ENCODE measurements around the gene SHISA8. TPM values are rescaled to one million over a fixed set of nuclear protein-coding genes. Genes with fewer than 3 reads are reported as not detected.

Gene SHISA8
- total and polyA plus RNA-seq, 2 experiments from 2014 or later: 0.33 TPM; not detected in 1

- Histone ChIP-seq H3K9me2 (replicated peaks; ENCODE audit: insufficient read depth) (no peaks in the 10 kb centered on the region), H3K4me1 (ENCODE audit: insufficient read depth) (no peaks in the 10 kb centered on the region), H4K20me1 (ENCODE audit: insufficient read depth, poor library complexity, severe bottlenecking) (peaks cover 3% of the 10 kb centered on the region), H3K4me2 (no peak overlapping the region), H2AFZ (no peak overlapping the region), H3K4me3 (no peak overlapping the region), H3K36me3 (replicated peaks; ENCODE audit: insufficient read depth, low read depth) (no peaks in the 10 kb centered on the region), H3K9me3 (ENCODE audit: low read depth) (no peaks in the 10 kb centered on the region), H3K79me2 (no peaks in the 10 kb centered on the region), H3K27ac (no peak overlapping the region), H3K27me3 (no peaks in the 10 kb centered on the region)
- 97% methylated on average over 4 of the region's 7 CpGs for whole genome bisulfite sequencing (ENCODE audit: low lambda C conversion rate, missing lambda C conversion rate)
- TF ChIP-seq EZH2 (IDR thresholded peaks at IDR 0.05; ENCODE audit: borderline replicate concordance) (no peak), EZH2phosphoT487 (IDR thresholded peaks at IDR 0.05; ENCODE audit: low read depth, severe bottlenecking, unreplicated experiment) (no peak), CTCF (IDR thresholded peaks at IDR 0.05; ENCODE audit: poor library complexity) (no peak)
- DNase-seq (ENCODE audit: low spot score): no peak
Measured at GRCh38 chr22:41902016-41902415, 12.9 kb downstream of the SHISA8 start.

- H2AFZ ChIP-seq: no peak overlapping the region
- 95% methylated on average over 8 of the region's 8 CpGs for WGBS (ENCODE audit: low lambda C conversion rate, missing lambda C conversion rate)
- no peaks in the 10 kb centered on the region for H3K9me3 ChIP-seq (ENCODE audit: low read depth)
- H3K36me3 ChIP-seq (replicated peaks; ENCODE audit: insufficient read depth, low read depth): no peaks in the 10 kb centered on the region
- no peaks in the 10 kb centered on the region for H3K4me1 ChIP-seq (ENCODE audit: insufficient read depth)
- no peak overlapping the region for H3K4me3 ChIP-seq
- no peaks in the 10 kb centered on the region for H3K9me2 ChIP-seq (replicated peaks; ENCODE audit: insufficient read depth)
- DNase-seq (ENCODE audit: low spot score): no peak
- H4K20me1 ChIP-seq (ENCODE audit: insufficient read depth, poor library complexity, severe bottlenecking): no peaks in the 10 kb centered on the region
- no peak overlapping the region for H3K4me2 ChIP-seq
- no peaks in the 10 kb centered on the region for H3K27me3 ChIP-seq
- H3K79me2 ChIP-seq: no peaks in the 10 kb centered on the region
- H3K27ac ChIP-seq: no peak overlapping the region
- no peak for TF ChIP-seq CTCF (IDR thresholded peaks at IDR 0.05; ENCODE audit: poor library complexity)
- no peak for TF ChIP-seq EZH2 (IDR thresholded peaks at IDR 0.05; ENCODE audit: borderline replicate concordance)
- no peak for TF ChIP-seq EZH2phosphoT487 (IDR thresholded peaks at IDR 0.05; ENCODE audit: low read depth, severe bottlenecking, unreplicated experiment)
Measured at GRCh38 chr22:41900652-41901312, 14.1 kb downstream of the SHISA8 start.

GRCh38 chr22:41899992-41900651 lies 14.8 kb downstream of the SHISA8 start:
- no peaks in the 10 kb centered on the region for H3K36me3 ChIP-seq (replicated peaks; ENCODE audit: insufficient read depth, low read depth)
- no peak for TF ChIP-seq EZH2 (IDR thresholded peaks at IDR 0.05; ENCODE audit: borderline replicate concordance)
- TF ChIP-seq EZH2phosphoT487 (IDR thresholded peaks at IDR 0.05; ENCODE audit: low read depth, severe bottlenecking, unreplicated experiment): no peak
- no peak for TF ChIP-seq CTCF (IDR thresholded peaks at IDR 0.05; ENCODE audit: poor library complexity)
- no peaks in the 10 kb centered on the region for H3K9me3 ChIP-seq (ENCODE audit: low read depth)
- H3K4me1 ChIP-seq (ENCODE audit: insufficient read depth): no peaks in the 10 kb centered on the region
- no peak overlapping the region for H2AFZ ChIP-seq
- no peaks in the 10 kb centered on the region for H3K9me2 ChIP-seq (replicated peaks; ENCODE audit: insufficient read depth)
- no peaks in the 10 kb centered on the region for H3K27me3 ChIP-seq
- H3K4me3 ChIP-seq: no peak overlapping the region
- H4K20me1 ChIP-seq (ENCODE audit: insufficient read depth, poor library complexity, severe bottlenecking): no peaks in the 10 kb centered on the region
- WGBS (ENCODE audit: low lambda C conversion rate, missing lambda C conversion rate): 85% methylated on average over 13 of the region's 13 CpGs
- no peaks in the 10 kb centered on the region for H3K79me2 ChIP-seq
- H3K4me2 ChIP-seq: no peak overlapping the region
- no peak for DNase-seq (ENCODE audit: low spot score)
- no peak overlapping the region for H3K27ac ChIP-seq
